Urothelium cell line (cell line): ENCODE data around the gene ARCN1.

Experiments used
- DNase-seq: peaks from one replicate; pipeline ENCODE4 v3.0.0; 2011; ENCODE audit warnings: low spot score, mixed read lengths
- FAIRE-seq: peaks from 2 replicates; lab custom pipeline; 2011; peaks lifted over from hg19 to GRCh38; lab: Jason Lieb, UNC

Gene ARCN1

DNA sequence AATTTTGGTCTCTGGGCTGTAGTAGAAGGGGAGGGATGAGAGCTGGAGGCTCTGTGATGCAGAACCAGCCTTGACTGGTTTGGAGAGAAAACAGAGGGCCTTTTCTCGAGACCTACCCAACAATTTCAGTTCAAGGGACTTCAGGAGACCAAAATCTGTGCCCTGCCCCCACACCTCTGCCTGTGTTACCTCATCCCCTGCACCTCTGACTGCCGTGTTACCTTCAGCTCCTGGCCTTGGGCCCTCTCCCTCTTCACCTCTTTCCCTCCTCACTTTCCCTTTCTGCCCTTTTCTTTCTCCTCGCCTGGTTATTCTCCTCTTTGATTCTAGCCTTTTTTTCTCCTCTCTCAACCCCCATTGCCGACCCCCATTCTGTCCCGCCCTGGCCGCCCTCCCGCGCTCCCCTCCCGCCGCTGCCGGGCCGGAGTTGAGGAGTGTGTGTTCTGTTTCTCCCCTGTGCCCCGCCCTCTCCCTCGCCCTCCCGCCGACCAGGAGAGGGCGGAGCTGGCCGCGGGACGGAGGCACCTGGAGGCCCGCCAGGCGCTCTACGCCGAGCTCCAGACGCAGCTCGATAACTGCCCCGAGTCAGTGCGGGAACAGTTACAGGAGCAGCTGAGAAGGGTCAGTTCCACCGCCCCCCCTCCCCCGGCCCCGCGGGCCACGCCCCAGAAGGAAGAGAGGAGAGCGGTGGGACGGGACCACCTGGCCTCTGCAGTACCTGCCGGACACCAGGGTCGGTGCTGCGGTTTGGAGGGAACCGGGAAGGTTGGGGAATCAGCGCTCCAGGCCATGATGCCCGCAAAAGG, 62.4 kb downstream of the ARCN1 start:
- DNase-seq, result no peak
- no peak for FAIRE-seq

DNA sequence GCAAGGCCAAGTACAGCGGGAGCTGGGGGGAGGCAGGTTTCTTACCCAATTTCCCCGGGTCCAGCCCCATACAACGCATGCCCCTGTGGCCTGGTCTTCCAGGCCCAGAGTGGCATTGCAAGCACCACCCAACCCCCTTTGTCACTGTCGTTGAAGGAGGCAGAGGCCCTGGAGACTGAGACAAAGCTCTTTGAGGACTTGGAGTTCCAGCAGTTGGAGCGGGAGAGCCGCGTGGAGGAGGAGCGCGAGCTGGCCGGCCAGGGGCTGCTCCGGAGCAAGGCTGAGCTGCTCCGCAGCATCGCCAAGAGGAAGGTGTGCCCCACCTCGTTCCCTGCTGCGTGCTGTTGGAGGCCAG, 63.0 kb downstream of the ARCN1 start:
- DNase-seq (no peak), FAIRE-seq (no peak)

DNA sequence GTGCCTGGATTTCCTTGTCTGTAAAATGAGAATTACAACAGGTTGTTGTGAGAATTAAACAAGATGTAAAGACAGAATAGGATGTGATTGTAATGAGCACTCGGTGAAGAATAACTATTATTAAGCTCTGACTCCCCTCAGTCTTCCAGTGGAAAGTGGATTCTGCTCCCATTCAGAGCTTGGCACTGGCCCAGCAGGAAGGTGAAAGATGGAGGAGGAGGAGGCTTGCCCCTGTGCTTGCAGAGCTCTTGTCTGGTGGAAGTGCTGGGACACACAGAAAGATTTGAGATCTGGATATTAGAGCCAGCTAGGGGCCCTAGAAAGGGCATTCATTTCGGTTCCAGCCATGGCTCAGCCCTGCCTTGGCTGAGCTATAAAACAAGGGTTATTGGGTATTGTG, 63.4 kb downstream of the ARCN1 start:
- FAIRE-seq (no peak), DNase-seq (no peak)

GRCh38 chr11:118636569-118637290, 64.5 kb downstream of the ARCN1 start:
- FAIRE-seq (no peak), DNase-seq (no peak)

GRCh38 chr11:118638726-118639125, 66.5 kb downstream of the ARCN1 start:
- DNase-seq (no peak), FAIRE-seq (no peak)

- FAIRE-seq, result no peak
- no peak for DNase-seq
These were observed 67.7 kb downstream of the ARCN1 start for GRCh38 chr11:118639899-118640298.

- FAIRE-seq (no peak), DNase-seq (no peak)
These were observed 68.3 kb downstream of the ARCN1 start for GRCh38 chr11:118640332-118641154.

- DNase-seq (no peak), FAIRE-seq (no peak)
These were observed 69.3 kb downstream of the ARCN1 start for GRCh38 chr11:118641397-118642019.

DNA sequence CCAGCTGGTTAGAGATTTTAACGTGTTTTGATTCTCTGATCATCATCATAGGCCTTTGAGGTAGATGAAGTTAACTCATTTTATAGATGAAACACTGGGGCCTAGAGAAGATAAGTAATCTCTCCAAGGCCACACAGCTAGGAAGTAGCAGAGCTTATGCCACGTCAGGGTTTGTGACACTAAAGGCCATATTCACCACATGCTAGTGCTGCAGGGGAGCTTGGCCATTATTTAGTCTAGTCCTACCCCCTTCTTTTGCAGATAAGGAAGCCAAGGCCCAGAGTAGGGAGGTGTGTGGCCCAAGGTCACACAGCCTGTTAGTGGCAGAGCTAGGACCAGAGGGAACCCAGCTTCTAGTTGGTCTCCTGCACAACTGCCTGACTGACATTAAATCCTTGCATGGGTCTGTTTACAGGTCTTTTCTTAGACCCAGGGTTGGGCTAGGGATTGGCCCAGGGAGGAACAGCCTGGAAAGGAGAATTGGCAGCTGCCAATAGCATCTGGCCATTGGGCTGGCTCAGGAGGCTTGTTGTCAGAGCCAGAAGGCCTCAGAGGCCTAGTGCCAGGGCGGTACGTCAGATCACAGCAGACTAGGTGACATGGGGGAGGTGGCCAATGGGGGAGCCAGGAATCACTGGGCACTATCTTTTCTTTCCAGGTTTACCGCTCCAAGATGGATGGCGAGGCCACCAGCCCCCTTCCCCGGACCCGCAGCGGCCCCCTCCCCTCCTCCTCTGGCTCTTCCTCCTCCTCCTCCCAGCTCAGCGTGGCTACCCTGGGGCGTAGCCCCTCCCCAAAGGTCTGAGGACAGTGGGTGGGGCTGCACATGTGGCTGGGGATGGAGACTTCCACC, 71.2 kb downstream of the ARCN1 start:
- no peak for FAIRE-seq
- no peak for DNase-seq

DNA sequence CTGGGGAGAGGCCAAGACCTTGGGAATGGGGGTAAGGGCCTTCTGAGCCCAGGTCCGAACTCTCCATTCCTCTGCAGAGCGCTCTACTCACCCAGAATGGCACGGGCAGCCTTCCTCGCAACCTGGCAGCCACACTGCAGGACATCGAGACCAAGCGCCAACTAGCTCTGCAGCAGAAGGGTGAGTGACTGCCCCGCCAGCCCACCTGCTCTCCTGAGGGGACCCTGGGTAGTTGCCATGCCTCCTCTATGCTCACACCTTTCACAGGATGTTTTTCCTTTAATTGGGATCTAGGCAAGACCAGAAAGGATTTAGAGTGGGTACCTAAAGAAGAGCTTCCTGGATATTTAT, 71.8 kb downstream of the ARCN1 start:
- no peak for FAIRE-seq
- DNase-seq, result no peak

DNA sequence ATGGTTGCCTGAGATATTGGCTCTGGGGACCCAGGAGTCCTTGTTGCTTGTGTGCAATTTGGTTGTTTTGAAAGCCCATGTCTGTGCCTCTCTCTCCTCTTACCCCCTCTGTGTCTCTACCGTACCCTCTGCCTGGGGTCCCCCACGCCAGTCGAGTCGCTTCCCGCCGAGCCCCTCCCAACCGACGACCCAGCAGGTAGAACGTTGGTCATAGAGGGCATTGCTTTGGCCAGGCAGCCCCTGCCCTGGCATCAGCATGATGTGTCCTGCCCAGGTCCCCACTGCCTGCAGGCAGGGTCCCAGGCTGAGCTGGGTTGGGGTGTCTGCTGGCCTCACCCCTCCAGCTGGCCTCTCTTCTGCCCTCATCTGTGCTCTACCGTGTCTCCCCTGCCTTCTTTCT, 72.3 kb downstream of the ARCN1 start:
- no peak for DNase-seq
- FAIRE-seq, result no peak

- DNase-seq, result no peak
- no peak for FAIRE-seq
These were observed 73.0 kb downstream of the ARCN1 start for GRCh38 chr11:118645066-118645715.

GRCh38 chr11:118646393-118646792, 74.2 kb downstream of the ARCN1 start:
- DNase-seq, result no peak
- FAIRE-seq, result no peak

DNA sequence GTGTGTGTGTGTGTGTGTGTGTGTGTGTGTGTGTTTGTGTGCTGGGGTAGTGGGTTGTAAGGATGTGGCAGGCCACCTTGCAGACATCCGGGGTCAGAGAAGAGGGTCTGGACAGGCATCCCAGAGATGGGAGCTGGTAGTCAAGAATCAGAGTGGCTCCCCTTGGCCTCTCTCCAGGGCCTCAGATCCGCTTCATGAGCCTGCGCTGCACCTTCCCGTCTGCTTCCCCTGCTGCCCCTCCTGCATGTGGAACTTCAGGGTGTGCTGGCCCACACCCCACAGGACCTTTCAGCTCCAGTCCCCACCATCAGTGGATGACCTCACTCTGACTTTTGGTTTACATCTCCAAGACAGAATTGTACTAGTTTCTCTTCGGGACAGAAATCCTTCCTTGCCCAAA, 76.1 kb downstream of the ARCN1 start:
- FAIRE-seq (no peak), DNase-seq (no peak)

GRCh38 chr11:118649941-118650340, 77.7 kb downstream of the ARCN1 start:
- DNase-seq, result no peak
- no peak for FAIRE-seq

- FAIRE-seq, result no peak
These were observed 78.2 kb downstream of the ARCN1 start for GRCh38 chr11:118650366-118650765.

GRCh38 chr11:118651820-118652219, 79.6 kb downstream of the ARCN1 start:
- no peak for DNase-seq
- no peak for FAIRE-seq

More at GRCh38 chr11:118650366-118650765, 78.2 kb downstream of the ARCN1 start:
- no peak for DNase-seq
